SK-N-SH treated with all-trans-retinoic acid at 6 μM for 48 hours (cell line): Measurements from ENCODE around the gene ELMOD3.

Experiments
- ATAC-seq: fragments of 200-7000 bp; cut with Tn5 transposase; 3 replicates; pipeline ENCODE4 v1.9.1; 2020; ENCODE audit warnings: mild to moderate bottlenecking, moderate library complexity
- ARNTL ChIP-seq: fragments of 450-650 bp; formaldehyde crosslinking; IDR thresholded peaks from 2 replicates; pipeline ENCODE4 v1.5.0; 2020; ENCODE audit warnings: low read depth, mild to moderate bottlenecking, moderate library complexity, borderline replicate concordance
- BACH2 ChIP-seq: fragments of 250-450 bp; sonication (Bioruptor Pico); IDR thresholded peaks from 2 replicates; pipeline ENCODE4 v1.9.0; 2021; ENCODE audit warnings: mild to moderate bottlenecking, borderline replicate concordance
- CSDC2 ChIP-seq: fragments of 250-450 bp; sonication (Bioruptor Pico); IDR thresholded peaks from 2 replicates; pipeline ENCODE4 v1.5.0; 2020; ENCODE audit warnings: mild to moderate bottlenecking, moderate library complexity
- GLIS3 ChIP-seq: fragments of 250-450 bp; sonication (Bioruptor Pico); IDR thresholded peaks from 2 replicates; pipeline ENCODE4 v1.5.0; 2020; ENCODE audit warnings: mild to moderate bottlenecking, moderate library complexity
- ISL1 ChIP-seq: fragments of 250-450 bp; sonication (Bioruptor Pico); IDR thresholded peaks from 2 replicates; pipeline ENCODE4 v2.1.2; 2022; ENCODE audit warnings: mild to moderate bottlenecking, moderate library complexity
- OSR1 ChIP-seq: fragments of 250-450 bp; sonication (Bioruptor Pico); IDR thresholded peaks from 2 replicates; pipeline ENCODE4 v1.8.0; 2022; ENCODE audit warnings: moderate library complexity, mild to moderate bottlenecking, inconsistent platforms
- PPARA ChIP-seq: fragments of 250-450 bp; sonication (Bioruptor Pico); IDR thresholded peaks from 2 replicates; pipeline ENCODE4 v1.5.0; 2020; ENCODE audit warnings: mild to moderate bottlenecking, borderline replicate concordance
- RARB ChIP-seq: fragments of 250-450 bp; sonication (Bioruptor Pico); IDR thresholded peaks from 2 replicates; pipeline ENCODE4 v1.8.0; 2021; ENCODE audit warnings: mild to moderate bottlenecking, moderate library complexity
- SNAI2 ChIP-seq: fragments of 250-450 bp; sonication (Bioruptor Pico); IDR thresholded peaks from 2 replicates; pipeline ENCODE4 v1.5.0; 2020; ENCODE audit warnings: mild to moderate bottlenecking, moderate library complexity
- TOX ChIP-seq: fragments of 250-450 bp; sonication (Bioruptor Pico); IDR thresholded peaks from 2 replicates; pipeline ENCODE4 v1.8.0; 2021; ENCODE audit warnings: mild to moderate bottlenecking, moderate library complexity, borderline replicate concordance
- ZC3H10 ChIP-seq: fragments of 250-450 bp; sonication (Bioruptor Pico); IDR thresholded peaks from 2 replicates; pipeline ENCODE4 v1.5.1; 2021; ENCODE audit warnings: mild to moderate bottlenecking, moderate library complexity
- ZFP3 ChIP-seq: fragments of 250-450 bp; sonication (Bioruptor Pico); IDR thresholded peaks from 2 replicates; pipeline ENCODE4 v1.5.0; 2020; ENCODE audit warnings: mild to moderate bottlenecking, moderate library complexity
- ZFP30 ChIP-seq: fragments of 450-650 bp; formaldehyde crosslinking; IDR thresholded peaks from 2 replicates; pipeline ENCODE4 v1.5.0; 2022; ENCODE audit warnings: mild to moderate bottlenecking, moderate library complexity
- ZNF8 ChIP-seq: fragments of 450-650 bp; formaldehyde crosslinking; IDR thresholded peaks from 2 replicates; pipeline ENCODE4 v1.5.0; 2020; ENCODE audit warnings: mild to moderate bottlenecking, moderate library complexity
- TF ChIP-seq, protein P1 (sequence below): fragments of 250-450 bp; sonication (Bioruptor Pico); IDR thresholded peaks from 2 replicates; pipeline ENCODE4 v1.5.1; 2020; ENCODE audit warnings: low read depth, mild to moderate bottlenecking, moderate library complexity
- TF ChIP-seq, protein P2 (sequence below): fragments of 250-450 bp; sonication (Bioruptor Pico); IDR thresholded peaks from 2 replicates; pipeline ENCODE4 v1.8.0; 2021; ENCODE audit warnings: low read depth, mild to moderate bottlenecking, moderate library complexity, borderline replicate concordance
- TF ChIP-seq, protein P3 (sequence below): fragments of 250-450 bp; sonication (Bioruptor Pico); IDR thresholded peaks from 2 replicates; pipeline ENCODE4 v1.5.0; 2020; ENCODE audit warnings: mild to moderate bottlenecking, moderate library complexity
- TF ChIP-seq, protein P4 (sequence below): fragments of 250-450 bp; sonication (Bioruptor Pico); IDR thresholded peaks from 2 replicates; pipeline ENCODE4 v1.8.0; 2020; ENCODE audit warnings: mild to moderate bottlenecking, moderate library complexity, borderline replicate concordance
- TF ChIP-seq, protein P5 (sequence below): fragments of 250-450 bp; sonication (Bioruptor Pico); IDR thresholded peaks from 2 replicates; pipeline ENCODE4 v1.5.1; 2021; ENCODE audit warnings: mild to moderate bottlenecking, moderate library complexity

ELMOD3 gene

DNA sequence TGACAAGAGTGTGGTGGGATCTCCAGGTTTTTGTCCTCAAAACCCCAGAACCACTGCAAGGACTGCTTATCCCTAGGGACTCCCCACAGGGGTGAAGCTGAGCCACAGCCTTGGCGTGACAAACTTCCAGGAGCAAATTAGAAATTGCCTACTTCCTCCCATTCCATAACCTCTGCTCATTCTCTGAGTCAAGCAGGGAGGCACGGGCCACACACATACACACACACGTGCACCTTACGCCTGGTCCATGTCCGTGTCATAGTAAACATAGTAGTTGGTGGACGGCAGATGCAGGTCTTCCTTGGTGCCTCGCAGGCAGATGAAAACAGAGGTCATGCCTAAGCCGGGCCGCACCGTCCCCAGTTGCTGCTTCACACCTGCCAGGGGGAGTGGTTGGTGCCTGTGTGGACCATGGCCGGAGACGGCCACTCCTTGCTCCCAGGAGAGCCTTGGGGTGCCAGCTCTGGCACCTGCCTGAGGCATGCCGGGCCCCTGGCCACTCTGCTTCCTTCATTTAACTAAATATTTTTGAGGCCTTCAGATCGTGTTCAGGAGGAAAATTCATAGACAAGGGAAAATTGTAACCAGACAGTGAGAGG lies 10.1 kb upstream of the ELMOD3 start:
- ATAC-seq, result no peak

DNA sequence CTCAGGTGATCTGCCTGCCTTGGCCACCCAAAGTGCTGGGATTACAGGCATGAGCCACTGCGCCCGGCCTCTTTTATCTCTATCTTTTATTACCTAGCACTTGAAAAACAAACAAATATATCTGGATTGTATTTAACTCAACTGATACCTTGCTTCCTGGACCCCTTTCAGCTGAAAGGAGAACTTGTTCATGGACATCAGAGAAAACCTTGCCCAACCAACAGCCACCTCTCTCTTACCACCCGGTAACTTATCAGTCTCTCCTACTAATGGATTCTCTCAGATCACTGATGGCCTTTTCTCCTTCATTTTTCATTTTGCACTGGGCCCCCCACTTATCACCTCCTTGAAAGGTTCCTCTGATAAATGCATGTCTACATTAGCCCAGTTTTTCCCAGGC lies 7.0 kb upstream of the ELMOD3 start:
- ATAC-seq, result no peak
- TF ChIP-seq BACH2 (CRISPR knock-in tag) (no peak), CSDC2 (no peak), OSR1 (CRISPR knock-in tag) (no peak), ZFP30 (CRISPR knock-in tag) (no peak), RARB (no peak), TOX (CRISPR knock-in tag) (no peak), PPARA (CRISPR knock-in tag) (no peak), ZNF8 (CRISPR knock-in tag) (no peak), ZFP3 (CRISPR knock-in tag) (no peak), GLIS3 (no peak), ZC3H10 (no peak), ISL1 (CRISPR knock-in tag) (no peak)
- TF ChIP-seq, protein P1, sequence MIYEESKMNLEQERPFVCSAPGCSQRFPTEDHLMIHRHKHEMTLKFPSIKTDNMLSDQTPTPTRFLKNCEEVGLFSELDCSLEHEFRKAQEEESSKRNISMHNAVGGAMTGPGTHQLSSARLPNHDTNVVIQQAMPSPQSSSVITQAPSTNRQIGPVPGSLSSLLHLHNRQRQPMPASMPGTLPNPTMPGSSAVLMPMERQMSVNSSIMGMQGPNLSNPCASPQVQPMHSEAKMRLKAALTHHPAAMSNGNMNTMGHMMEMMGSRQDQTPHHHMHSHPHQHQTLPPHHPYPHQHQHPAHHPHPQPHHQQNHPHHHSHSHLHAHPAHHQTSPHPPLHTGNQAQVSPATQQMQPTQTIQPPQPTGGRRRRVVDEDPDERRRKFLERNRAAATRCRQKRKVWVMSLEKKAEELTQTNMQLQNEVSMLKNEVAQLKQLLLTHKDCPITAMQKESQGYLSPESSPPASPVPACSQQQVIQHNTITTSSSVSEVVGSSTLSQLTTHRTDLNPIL (CRISPR knock-in tag), result no peak
- TF ChIP-seq, protein P2, sequence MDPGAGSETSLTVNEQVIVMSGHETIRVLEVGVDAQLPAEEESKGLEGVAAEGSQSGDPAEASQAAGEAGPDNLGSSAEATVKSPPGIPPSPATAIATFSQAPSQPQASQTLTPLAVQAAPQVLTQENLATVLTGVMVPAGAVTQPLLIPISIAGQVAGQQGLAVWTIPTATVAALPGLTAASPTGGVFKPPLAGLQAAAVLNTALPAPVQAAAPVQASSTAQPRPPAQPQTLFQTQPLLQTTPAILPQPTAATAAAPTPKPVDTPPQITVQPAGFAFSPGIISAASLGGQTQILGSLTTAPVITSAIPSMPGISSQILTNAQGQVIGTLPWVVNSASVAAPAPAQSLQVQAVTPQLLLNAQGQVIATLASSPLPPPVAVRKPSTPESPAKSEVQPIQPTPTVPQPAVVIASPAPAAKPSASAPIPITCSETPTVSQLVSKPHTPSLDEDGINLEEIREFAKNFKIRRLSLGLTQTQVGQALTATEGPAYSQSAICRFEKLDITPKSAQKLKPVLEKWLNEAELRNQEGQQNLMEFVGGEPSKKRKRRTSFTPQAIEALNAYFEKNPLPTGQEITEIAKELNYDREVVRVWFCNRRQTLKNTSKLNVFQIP (CRISPR knock-in tag), result no peak
- TF ChIP-seq, protein P3, sequence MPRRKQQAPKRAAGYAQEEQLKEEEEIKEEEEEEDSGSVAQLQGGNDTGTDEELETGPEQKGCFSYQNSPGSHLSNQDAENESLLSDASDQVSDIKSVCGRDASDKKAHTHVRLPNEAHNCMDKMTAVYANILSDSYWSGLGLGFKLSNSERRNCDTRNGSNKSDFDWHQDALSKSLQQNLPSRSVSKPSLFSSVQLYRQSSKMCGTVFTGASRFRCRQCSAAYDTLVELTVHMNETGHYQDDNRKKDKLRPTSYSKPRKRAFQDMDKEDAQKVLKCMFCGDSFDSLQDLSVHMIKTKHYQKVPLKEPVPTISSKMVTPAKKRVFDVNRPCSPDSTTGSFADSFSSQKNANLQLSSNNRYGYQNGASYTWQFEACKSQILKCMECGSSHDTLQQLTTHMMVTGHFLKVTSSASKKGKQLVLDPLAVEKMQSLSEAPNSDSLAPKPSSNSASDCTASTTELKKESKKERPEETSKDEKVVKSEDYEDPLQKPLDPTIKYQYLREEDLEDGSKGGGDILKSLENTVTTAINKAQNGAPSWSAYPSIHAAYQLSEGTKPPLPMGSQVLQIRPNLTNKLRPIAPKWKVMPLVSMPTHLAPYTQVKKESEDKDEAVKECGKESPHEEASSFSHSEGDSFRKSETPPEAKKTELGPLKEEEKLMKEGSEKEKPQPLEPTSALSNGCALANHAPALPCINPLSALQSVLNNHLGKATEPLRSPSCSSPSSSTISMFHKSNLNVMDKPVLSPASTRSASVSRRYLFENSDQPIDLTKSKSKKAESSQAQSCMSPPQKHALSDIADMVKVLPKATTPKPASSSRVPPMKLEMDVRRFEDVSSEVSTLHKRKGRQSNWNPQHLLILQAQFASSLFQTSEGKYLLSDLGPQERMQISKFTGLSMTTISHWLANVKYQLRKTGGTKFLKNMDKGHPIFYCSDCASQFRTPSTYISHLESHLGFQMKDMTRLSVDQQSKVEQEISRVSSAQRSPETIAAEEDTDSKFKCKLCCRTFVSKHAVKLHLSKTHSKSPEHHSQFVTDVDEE (CRISPR knock-in tag), result no peak
- TF ChIP-seq, protein P4, sequence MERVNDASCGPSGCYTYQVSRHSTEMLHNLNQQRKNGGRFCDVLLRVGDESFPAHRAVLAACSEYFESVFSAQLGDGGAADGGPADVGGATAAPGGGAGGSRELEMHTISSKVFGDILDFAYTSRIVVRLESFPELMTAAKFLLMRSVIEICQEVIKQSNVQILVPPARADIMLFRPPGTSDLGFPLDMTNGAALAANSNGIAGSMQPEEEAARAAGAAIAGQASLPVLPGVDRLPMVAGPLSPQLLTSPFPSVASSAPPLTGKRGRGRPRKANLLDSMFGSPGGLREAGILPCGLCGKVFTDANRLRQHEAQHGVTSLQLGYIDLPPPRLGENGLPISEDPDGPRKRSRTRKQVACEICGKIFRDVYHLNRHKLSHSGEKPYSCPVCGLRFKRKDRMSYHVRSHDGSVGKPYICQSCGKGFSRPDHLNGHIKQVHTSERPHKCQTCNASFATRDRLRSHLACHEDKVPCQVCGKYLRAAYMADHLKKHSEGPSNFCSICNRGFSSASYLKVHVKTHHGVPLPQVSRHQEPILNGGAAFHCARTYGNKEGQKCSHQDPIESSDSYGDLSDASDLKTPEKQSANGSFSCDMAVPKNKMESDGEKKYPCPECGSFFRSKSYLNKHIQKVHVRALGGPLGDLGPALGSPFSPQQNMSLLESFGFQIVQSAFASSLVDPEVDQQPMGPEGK (CRISPR knock-in tag), result no peak

More for the DNA sequence above, 10.1 kb upstream of the ELMOD3 start:
- TF ChIP-seq, protein P5, sequence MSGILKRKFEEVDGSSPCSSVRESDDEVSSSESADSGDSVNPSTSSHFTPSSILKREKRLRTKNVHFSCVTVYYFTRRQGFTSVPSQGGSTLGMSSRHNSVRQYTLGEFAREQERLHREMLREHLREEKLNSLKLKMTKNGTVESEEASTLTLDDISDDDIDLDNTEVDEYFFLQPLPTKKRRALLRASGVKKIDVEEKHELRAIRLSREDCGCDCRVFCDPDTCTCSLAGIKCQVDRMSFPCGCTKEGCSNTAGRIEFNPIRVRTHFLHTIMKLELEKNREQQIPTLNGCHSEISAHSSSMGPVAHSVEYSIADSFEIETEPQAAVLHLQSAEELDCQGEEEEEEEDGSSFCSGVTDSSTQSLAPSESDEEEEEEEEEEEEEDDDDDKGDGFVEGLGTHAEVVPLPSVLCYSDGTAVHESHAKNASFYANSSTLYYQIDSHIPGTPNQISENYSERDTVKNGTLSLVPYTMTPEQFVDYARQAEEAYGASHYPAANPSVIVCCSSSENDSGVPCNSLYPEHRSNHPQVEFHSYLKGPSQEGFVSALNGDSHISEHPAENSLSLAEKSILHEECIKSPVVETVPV, result no peak
- TF ChIP-seq PPARA (CRISPR knock-in tag) (no peak), SNAI2 (no peak), OSR1 (CRISPR knock-in tag) (no peak), ZNF8 (CRISPR knock-in tag) (no peak), ARNTL (no peak)
- TF ChIP-seq, protein P1 (CRISPR knock-in tag), result no peak
- TF ChIP-seq, protein P3 (CRISPR knock-in tag), result no peak
- TF ChIP-seq, protein P2 (CRISPR knock-in tag), result no peak
